Measurements from ENCODE around the gene CKS1B.

CKS1B gene

GRCh38 chr1:154988058-154988954 lies 13.8 kb downstream of the CKS1B start:
- H3K27ac ChIP-seq (ENCODE audit: low read length), result no peak overlapping the region
- peak; percentile 21; the same call in 1 of the 2 replicates for TF ChIP-seq CTCF (IDR thresholded peaks at IDR 0.05; ENCODE audit: low read depth, low read length)
- no peak for TF ChIP-seq EZH2phosphoT487 (IDR thresholded peaks at IDR 0.05; ENCODE audit: low read depth)
- peaks cover 43% of the 10 kb centered on the region for H3K79me2 ChIP-seq (ENCODE audit: low read length)
- no peak overlapping the region for H3K9ac ChIP-seq (ENCODE audit: low read length)
- no peaks in the 10 kb centered on the region for H4K20me1 ChIP-seq (ENCODE audit: insufficient read depth, low read length)
- no peaks in the 10 kb centered on the region for H3K9me3 ChIP-seq (ENCODE audit: insufficient read depth, low read length)
- H3K4me3 ChIP-seq (ENCODE audit: low read length), result no peak overlapping the region
- H3K36me3 ChIP-seq (replicated peaks; ENCODE audit: low read depth, low read length), result peaks cover 27% of the 10 kb centered on the region
- H3K4me2 ChIP-seq (ENCODE audit: low read length), result no peak overlapping the region
- H2AFZ ChIP-seq (ENCODE audit: low read depth, low read length), result no peak overlapping the region
- peaks cover 9% of the 10 kb centered on the region for H3K4me1 ChIP-seq (ENCODE audit: low read length)
- no peaks in the 10 kb centered on the region for H3K27me3 ChIP-seq (ENCODE audit: low read depth, low read length)

GRCh38 chr1:154989195-154989860 lies 14.8 kb downstream of the CKS1B start:
- peaks cover 33% of the 10 kb centered on the region for H3K79me2 ChIP-seq (ENCODE audit: low read length)
- H3K27me3 ChIP-seq (ENCODE audit: low read depth, low read length), result no peaks in the 10 kb centered on the region
- H4K20me1 ChIP-seq (ENCODE audit: insufficient read depth, low read length), result no peaks in the 10 kb centered on the region
- H2AFZ ChIP-seq (ENCODE audit: low read depth, low read length), result no peak overlapping the region
- TF ChIP-seq EZH2phosphoT487 (IDR thresholded peaks at IDR 0.05; ENCODE audit: low read depth) (no peak), CTCF (IDR thresholded peaks at IDR 0.05; ENCODE audit: low read depth, low read length) (no peak)
- H3K27ac ChIP-seq (ENCODE audit: low read length), result no peak overlapping the region
- H3K9ac ChIP-seq (ENCODE audit: low read length), result no peak overlapping the region
- H3K4me2 ChIP-seq (ENCODE audit: low read length), result no peak overlapping the region
- H3K4me3 ChIP-seq (ENCODE audit: low read length), result no peak overlapping the region
- H3K36me3 ChIP-seq (replicated peaks; ENCODE audit: low read depth, low read length), result peaks cover 27% of the 10 kb centered on the region
- peaks cover 4% of the 10 kb centered on the region for H3K4me1 ChIP-seq (ENCODE audit: low read length)
- H3K9me3 ChIP-seq (ENCODE audit: insufficient read depth, low read length), result no peaks in the 10 kb centered on the region

- H3K36me3 ChIP-seq (replicated peaks; ENCODE audit: low read depth, low read length), result peaks cover 27% of the 10 kb centered on the region
- H3K4me1 ChIP-seq (ENCODE audit: low read length), result no peaks in the 10 kb centered on the region
- H3K9me3 ChIP-seq (ENCODE audit: insufficient read depth, low read length), result no peaks in the 10 kb centered on the region
- no peaks in the 10 kb centered on the region for H3K27me3 ChIP-seq (ENCODE audit: low read depth, low read length)
- H3K9ac ChIP-seq (ENCODE audit: low read length), result no peak overlapping the region
- H3K79me2 ChIP-seq (ENCODE audit: low read length), result peaks cover 25% of the 10 kb centered on the region
- no peak overlapping the region for H3K27ac ChIP-seq (ENCODE audit: low read length)
- H4K20me1 ChIP-seq (ENCODE audit: insufficient read depth, low read length), result no peaks in the 10 kb centered on the region
- TF ChIP-seq CTCF (IDR thresholded peaks at IDR 0.05; ENCODE audit: low read depth, low read length) (no peak), EZH2phosphoT487 (IDR thresholded peaks at IDR 0.05; ENCODE audit: low read depth) (no peak)
- H2AFZ ChIP-seq (ENCODE audit: low read depth, low read length), result no peak overlapping the region
- H3K4me3 ChIP-seq (ENCODE audit: low read length), result no peak overlapping the region
- no peak overlapping the region for H3K4me2 ChIP-seq (ENCODE audit: low read length)
Observed at GRCh38 chr1:154990276-154990675, 15.8 kb downstream of the CKS1B start.
